ENCODE measurements around the gene COL13A1.

The COL13A1 gene

GRCh38 chr10:69850440-69850839, 48.7 kb downstream of the COL13A1 start:
- Mint-ChIP-seq H3K27ac (no peak overlapping the region), H3K4me1 (no peaks in the 10 kb centered on the region), H3K36me3 (no peaks in the 10 kb centered on the region), H3K27me3 (peaks cover 17% of the 10 kb centered on the region), H3K4me3 (no peak overlapping the region), H3K9me3 (no peaks in the 10 kb centered on the region)
- DNase-seq (ENCODE audit: low spot score in 2 of 2), result no peak
- no peak for ATAC-seq (ENCODE audit: low read depth)

GRCh38 chr10:69851306-69851705, 49.6 kb downstream of the COL13A1 start:
- Mint-ChIP-seq H3K27ac (no peak overlapping the region), H3K4me1 (no peaks in the 10 kb centered on the region), H3K36me3 (no peaks in the 10 kb centered on the region), H3K27me3 (peaks cover 17% of the 10 kb centered on the region), H3K4me3 (no peak overlapping the region), H3K9me3 (no peaks in the 10 kb centered on the region)
- ATAC-seq (ENCODE audit: low read depth) (no peak), DNase-seq (ENCODE audit: low spot score in 2 of 2) (no peak)

GRCh38 chr10:69853064-69853463, 51.4 kb downstream of the COL13A1 start:
- Mint-ChIP-seq H3K36me3 (no peaks in the 10 kb centered on the region), H3K27me3 (peaks cover 15% of the 10 kb centered on the region), H3K27ac (no peak overlapping the region), H3K9me3 (no peaks in the 10 kb centered on the region), H3K4me3 (no peak overlapping the region), H3K4me1 (no peaks in the 10 kb centered on the region)
- no peak for ATAC-seq (ENCODE audit: low read depth)
- no peak for DNase-seq (ENCODE audit: low spot score in 2 of 2)

- Mint-ChIP-seq H3K4me3 (no peak overlapping the region), H3K27me3 (peaks cover 13% of the 10 kb centered on the region), H3K36me3 (no peaks in the 10 kb centered on the region), H3K4me1 (no peaks in the 10 kb centered on the region), H3K27ac (no peak overlapping the region), H3K9me3 (no peaks in the 10 kb centered on the region)
- DNase-seq (ENCODE audit: low spot score in 2 of 2) (no peak), ATAC-seq (ENCODE audit: low read depth) (no peak)
Observed at GRCh38 chr10:69854511-69855345, 53.0 kb downstream of the COL13A1 start.

- Mint-ChIP-seq H3K4me3 (no peak overlapping the region), H3K36me3 (no peaks in the 10 kb centered on the region), H3K27ac (no peak overlapping the region), H3K9me3 (no peaks in the 10 kb centered on the region), H3K27me3 (peaks cover 13% of the 10 kb centered on the region), H3K4me1 (no peaks in the 10 kb centered on the region)
- ATAC-seq (ENCODE audit: low read depth), result no peak
- no peak for DNase-seq (ENCODE audit: low spot score in 2 of 2)
Observed at GRCh38 chr10:69855346-69856111, 53.8 kb downstream of the COL13A1 start.

- H3K9me3 Mint-ChIP-seq, result no peaks in the 10 kb centered on the region
- DNase-seq (ENCODE audit: low spot score in 2 of 2), result no peak
- H3K27me3 Mint-ChIP-seq, result peaks cover 15% of the 10 kb centered on the region
- H3K4me1 Mint-ChIP-seq, result no peaks in the 10 kb centered on the region
- H3K27ac Mint-ChIP-seq, result no peak overlapping the region
- no peak overlapping the region for H3K4me3 Mint-ChIP-seq
- ATAC-seq (ENCODE audit: low read depth), result no peak
- no peaks in the 10 kb centered on the region for H3K36me3 Mint-ChIP-seq
Observed at GRCh38 chr10:69856601-69857166, 55.0 kb downstream of the COL13A1 start.

GRCh38 chr10:69858201-69858600, 56.5 kb downstream of the COL13A1 start:
- Mint-ChIP-seq H3K36me3 (no peaks in the 10 kb centered on the region), H3K27ac (no peak overlapping the region), H3K27me3 (peaks cover 17% of the 10 kb centered on the region), H3K9me3 (no peaks in the 10 kb centered on the region), H3K4me1 (no peaks in the 10 kb centered on the region), H3K4me3 (no peak overlapping the region)
- no peak for ATAC-seq (ENCODE audit: low read depth)
- DNase-seq (ENCODE audit: low spot score in 2 of 2), result no peak

- DNase-seq (ENCODE audit: low spot score in 2 of 2) (no peak), ATAC-seq (ENCODE audit: low read depth) (no peak)
- Mint-ChIP-seq H3K27me3 (peaks cover 10% of the 10 kb centered on the region), H3K9me3 (no peaks in the 10 kb centered on the region), H3K4me1 (no peaks in the 10 kb centered on the region), H3K4me3 (no peak overlapping the region), H3K36me3 (no peaks in the 10 kb centered on the region), H3K27ac (no peak overlapping the region)
Observed at GRCh38 chr10:69860271-69860670, 58.6 kb downstream of the COL13A1 start.

GRCh38 chr10:69861251-69862240, 59.8 kb downstream of the COL13A1 start:
- Mint-ChIP-seq H3K9me3 (no peaks in the 10 kb centered on the region), H3K4me3 (no peak overlapping the region), H3K4me1 (no peaks in the 10 kb centered on the region), H3K27me3 (peaks cover 7% of the 10 kb centered on the region), H3K36me3 (no peaks in the 10 kb centered on the region), H3K27ac (no peak overlapping the region)
- no peak for ATAC-seq (ENCODE audit: low read depth)
- DNase-seq (ENCODE audit: low spot score in 2 of 2), result no peak

- H3K36me3 Mint-ChIP-seq, result no peaks in the 10 kb centered on the region
- H3K27ac Mint-ChIP-seq, result no peak overlapping the region
- no peaks in the 10 kb centered on the region for H3K4me1 Mint-ChIP-seq
- no peak for ATAC-seq (ENCODE audit: low read depth)
- no peaks in the 10 kb centered on the region for H3K9me3 Mint-ChIP-seq
- no peak for DNase-seq (ENCODE audit: low spot score in 2 of 2)
- H3K4me3 Mint-ChIP-seq, result no peak overlapping the region
- H3K27me3 Mint-ChIP-seq, result peaks cover 8% of the 10 kb centered on the region
Observed at GRCh38 chr10:69862882-69863530, 61.3 kb downstream of the COL13A1 start.

- H3K4me1 Mint-ChIP-seq, result no peaks in the 10 kb centered on the region
- ATAC-seq (ENCODE audit: low read depth) (no peak), DNase-seq (ENCODE audit: low spot score in 2 of 2) (no peak)
- H3K4me3 Mint-ChIP-seq, result no peak overlapping the region
- H3K9me3 Mint-ChIP-seq, result no peaks in the 10 kb centered on the region
- peaks cover 8% of the 10 kb centered on the region for H3K27me3 Mint-ChIP-seq
- H3K36me3 Mint-ChIP-seq, result no peaks in the 10 kb centered on the region
- no peak overlapping the region for H3K27ac Mint-ChIP-seq
Observed at GRCh38 chr10:69863580-69863979, 61.9 kb downstream of the COL13A1 start.

- no peak for DNase-seq (ENCODE audit: low spot score in 2 of 2)
- ATAC-seq (ENCODE audit: low read depth), result no peak
- Mint-ChIP-seq H3K4me3 (no peak overlapping the region), H3K36me3 (no peaks in the 10 kb centered on the region), H3K4me1 (no peaks in the 10 kb centered on the region), H3K27me3 (peaks cover 8% of the 10 kb centered on the region), H3K27ac (no peak overlapping the region), H3K9me3 (no peaks in the 10 kb centered on the region)
Observed at GRCh38 chr10:69864321-69864720, 62.6 kb downstream of the COL13A1 start.

- no peak overlapping the region for H3K4me3 Mint-ChIP-seq
- H3K36me3 Mint-ChIP-seq, result no peaks in the 10 kb centered on the region
- no peaks in the 10 kb centered on the region for H3K9me3 Mint-ChIP-seq
- H3K27ac Mint-ChIP-seq, result no peak overlapping the region
- DNase-seq (ENCODE audit: low spot score in 2 of 2), result no peak
- ATAC-seq (ENCODE audit: low read depth), result no peak
- H3K4me1 Mint-ChIP-seq, result no peaks in the 10 kb centered on the region
- peaks cover 8% of the 10 kb centered on the region for H3K27me3 Mint-ChIP-seq
Observed at GRCh38 chr10:69865450-69865849, 63.7 kb downstream of the COL13A1 start.
